Stimulated activated CD8-positive, alpha-beta memory T cell treated with anti-CD3 and anti-CD28 coated beads, Interleukin-4, amount 100 ng/mL, for 4 hours (primary cell): Measurements from ENCODE around the gene LRRC71.

ENCODE experiments used
- DNase-seq, 2 donors: peaks; one replicate each; pipeline ENCODE4 v3.0.0-alpha.2; 2020; ENCODE audit warnings: low read depth in 2 of 2, low spot score in 1 of 2

Gene LRRC71

GRCh38 chr1:156920233-156921052, at the start of gene LRRC71:
Gene LRRC71, plus strand, starts transcription at chr1:156920632. Its CDS starts 172 bp downstream, at chr1:156920804.
- peak in 1 of 2 donors; percentile 17 for DNase-seq

- no peak for DNase-seq
These were observed 46.8 kb upstream of the LRRC71 start for GRCh38 chr1:156873659-156874058.

GRCh38 chr1:156874142-156874541, 46.3 kb upstream of the LRRC71 start:
- no peak for DNase-seq

- no peak for DNase-seq
These were observed 45.7 kb upstream of the LRRC71 start for GRCh38 chr1:156874572-156875340.

GRCh38 chr1:156875341-156875615, 45.2 kb upstream of the LRRC71 start:
- DNase-seq = no peak

- DNase-seq = no peak
These were observed 44.2 kb upstream of the LRRC71 start for GRCh38 chr1:156876281-156876680.

GRCh38 chr1:156877433-156878170, 42.8 kb upstream of the LRRC71 start:
- DNase-seq = no peak

GRCh38 chr1:156879876-156880275, 40.6 kb upstream of the LRRC71 start:
- no peak for DNase-seq

GRCh38 chr1:156880473-156880872, 40.0 kb upstream of the LRRC71 start:
- DNase-seq = no peak

GRCh38 chr1:156881101-156881500, 39.3 kb upstream of the LRRC71 start:
- DNase-seq = no peak

GRCh38 chr1:156881663-156882062, 38.8 kb upstream of the LRRC71 start:
- DNase-seq = no peak

- DNase-seq = no peak
These were observed 37.9 kb upstream of the LRRC71 start for GRCh38 chr1:156882543-156882942.

- DNase-seq = no peak
These were observed 36.5 kb upstream of the LRRC71 start for GRCh38 chr1:156883919-156884318.

GRCh38 chr1:156884560-156885184, 35.8 kb upstream of the LRRC71 start:
- no peak for DNase-seq

- DNase-seq = no peak
These were observed 35.1 kb upstream of the LRRC71 start for GRCh38 chr1:156885314-156885713.

- DNase-seq = no peak
These were observed 34.5 kb upstream of the LRRC71 start for GRCh38 chr1:156885880-156886355.

- no peak for DNase-seq
These were observed 33.7 kb upstream of the LRRC71 start for GRCh38 chr1:156886583-156887281.

- no peak for DNase-seq
These were observed 33.1 kb upstream of the LRRC71 start for GRCh38 chr1:156887317-156887716.

GRCh38 chr1:156887734-156888133, 32.7 kb upstream of the LRRC71 start:
- DNase-seq = no peak

- peak; percentile 14 to 27 for DNase-seq
These were observed 30.4 kb upstream of the LRRC71 start for GRCh38 chr1:156889802-156890580.
